Ramos (cell line): Measurements from ENCODE around the gene DNAJA4.

ENCODE experiments used
- in situ Hi-C: fragments of 300-500 bp; cut with MboI; formaldehyde crosslinking; loops from one replicate; pipeline ENCODE4 v1.14.3; 2022; ENCODE audit warnings: low sequenced_read_pairs; ENCODE audit not compliant: unreplicated experiment

The DNAJA4 gene

DNA sequence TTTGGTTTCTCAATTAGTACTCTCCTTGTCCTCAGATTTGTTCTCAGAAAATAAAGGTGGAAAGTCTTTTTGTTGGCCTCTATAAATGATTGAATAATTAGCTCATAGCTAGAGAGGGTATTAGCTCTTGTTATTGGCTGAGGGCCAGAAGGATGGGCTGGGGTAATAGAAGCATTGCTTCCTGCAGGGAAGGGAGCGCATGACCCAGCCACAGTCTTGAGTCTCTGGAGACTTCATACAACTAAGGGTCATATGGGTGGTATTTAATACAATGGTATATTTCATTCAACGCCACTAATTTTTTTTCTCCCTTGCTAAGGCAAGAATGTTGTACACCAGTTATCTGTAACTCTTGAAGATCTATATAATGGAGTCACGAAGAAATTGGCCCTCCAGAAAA is 8.4 kb downstream of the DNAJA4 start:
- in situ Hi-C loops: no loop called here

DNA sequence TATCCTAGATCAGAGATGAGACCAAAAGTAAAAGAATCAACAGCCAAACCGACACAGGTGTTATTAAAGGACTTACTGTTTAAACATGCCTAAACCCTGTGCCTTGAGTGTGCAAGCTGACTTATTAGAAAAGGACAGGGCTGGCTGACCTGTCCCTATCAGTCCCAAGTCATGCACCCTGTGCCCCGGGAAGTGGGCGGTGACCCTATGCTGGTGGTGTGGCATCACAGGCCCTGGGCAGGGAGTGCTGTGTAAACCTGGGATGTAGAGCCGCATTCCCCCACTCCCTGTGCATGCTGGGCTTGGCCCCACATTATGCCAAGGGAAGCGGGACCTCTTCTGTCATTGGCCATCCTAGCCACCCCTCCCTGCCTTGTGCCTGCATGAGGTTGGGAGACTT is 10.6 kb downstream of the DNAJA4 start:
- in situ Hi-C loops: no loop called here

DNA sequence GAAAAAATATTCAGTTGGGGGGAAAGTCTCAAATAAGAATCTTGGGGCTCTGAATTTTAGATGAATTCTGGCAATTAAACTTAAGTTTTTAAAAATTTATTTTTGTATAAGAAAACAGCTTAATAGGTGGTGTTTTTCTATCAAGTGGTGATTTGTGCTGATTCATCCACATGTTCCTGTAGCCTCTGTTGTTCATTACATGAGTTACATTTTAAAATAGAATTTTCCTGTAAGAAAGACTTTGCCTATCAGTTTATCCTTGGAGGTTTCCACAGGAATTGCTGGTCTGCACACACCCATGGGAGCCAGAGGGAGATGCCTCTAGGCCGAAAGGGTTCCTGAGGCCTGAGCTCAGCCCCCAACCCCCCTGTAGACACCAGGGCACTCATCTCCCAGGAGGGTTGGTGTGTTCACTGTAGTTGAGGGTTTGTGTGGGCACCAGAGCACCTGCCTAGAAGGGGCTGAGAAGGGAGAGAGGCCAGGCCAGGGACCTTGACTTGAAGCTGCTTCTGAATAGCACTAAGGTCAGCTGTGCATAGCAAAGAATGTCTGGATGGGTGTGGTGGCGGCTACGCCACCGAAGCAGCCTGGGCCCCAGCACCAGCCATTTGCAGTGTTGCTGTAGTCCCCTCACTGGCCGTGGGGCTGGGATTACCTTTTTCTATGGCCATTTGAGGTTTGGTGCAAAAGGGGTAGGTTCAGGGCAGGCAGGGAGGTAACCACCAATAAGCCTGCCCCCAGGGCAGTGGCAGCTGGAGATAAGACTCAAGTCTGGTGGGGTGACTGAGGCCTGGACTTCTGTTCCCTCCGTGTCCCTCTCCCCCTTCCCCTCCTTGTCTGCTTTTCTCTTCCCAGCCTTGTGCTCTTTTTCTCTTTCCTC is 11.9 kb downstream of the DNAJA4 start:
- in situ Hi-C loops: no loop called here

DNA sequence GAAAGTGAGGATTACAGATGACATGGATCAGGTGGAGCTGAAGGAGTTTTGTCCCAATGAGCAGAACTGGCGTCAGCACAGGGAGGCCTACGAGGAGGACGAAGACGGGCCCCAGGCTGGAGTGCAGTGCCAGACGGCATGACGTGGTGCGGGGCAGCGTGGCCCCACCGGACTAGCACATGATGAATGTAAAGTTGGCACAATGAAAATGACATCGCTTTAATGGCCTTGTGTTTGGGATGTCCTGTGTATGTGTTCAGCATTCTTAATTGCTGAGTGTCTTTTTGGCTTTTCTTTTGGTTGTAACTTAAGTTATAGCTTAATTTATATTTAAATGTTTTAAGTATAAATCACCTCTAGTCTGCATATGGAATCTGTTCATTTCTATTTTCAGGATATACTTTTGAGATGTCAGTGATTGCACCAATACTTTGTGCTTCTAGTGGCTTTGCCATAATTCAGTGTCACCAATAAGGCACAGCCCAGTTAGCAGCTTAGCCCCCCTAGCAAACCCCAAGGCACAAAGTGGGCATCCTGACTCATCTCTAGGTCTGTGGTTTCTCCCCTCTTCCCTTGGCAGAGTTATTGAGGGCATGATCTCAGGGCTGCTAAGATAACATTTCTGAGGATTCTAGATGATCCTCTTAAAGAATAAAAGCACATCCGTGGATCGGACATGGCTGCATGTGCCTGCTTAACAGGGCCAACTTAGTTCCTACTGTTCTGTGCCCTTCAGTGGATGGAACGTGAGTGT is 16.1 kb downstream of the DNAJA4 start:
- in situ Hi-C loops: no loop called here

DNA sequence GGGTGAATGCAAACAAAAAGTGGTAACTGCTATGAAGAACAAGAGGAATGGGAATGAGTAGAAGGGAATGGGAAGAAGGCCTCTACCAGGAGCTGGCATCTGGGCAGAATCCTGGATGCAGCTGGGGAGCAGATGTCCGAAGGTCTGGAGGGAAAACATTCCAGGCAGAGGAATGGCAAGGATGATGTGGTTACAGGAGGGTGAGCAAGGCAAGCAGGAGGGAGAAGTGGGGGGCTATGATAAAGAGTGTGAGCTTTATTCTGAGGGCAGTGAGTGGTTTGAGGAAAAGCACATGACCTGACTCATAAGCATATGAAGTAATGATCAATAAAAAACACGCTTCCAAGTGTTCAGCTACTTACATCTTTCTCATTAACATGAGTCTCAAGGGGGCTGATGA is 18.0 kb downstream of the DNAJA4 start:
- in situ Hi-C loops: no loop called here

DNA sequence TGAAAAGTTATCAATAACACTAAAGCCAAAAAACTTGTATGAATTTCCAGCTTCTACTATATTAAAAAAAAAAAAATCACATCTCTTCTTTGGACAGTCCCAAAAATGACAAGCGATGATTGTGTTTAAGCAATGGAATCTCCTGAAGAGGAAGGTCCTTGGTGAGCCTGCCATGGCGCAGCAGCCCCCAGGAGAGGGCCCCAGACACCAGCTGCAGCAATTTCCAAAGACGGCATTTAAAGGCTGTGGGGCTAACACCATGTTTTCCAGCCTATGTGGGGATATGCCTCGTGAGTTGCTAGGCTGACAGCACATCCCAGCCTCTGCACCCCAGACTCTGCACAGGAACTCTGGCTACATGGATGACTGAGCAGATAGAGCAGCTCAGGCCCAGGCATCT is 20.4 kb downstream of the DNAJA4 start:
- in situ Hi-C loops: no loop called here

DNA sequence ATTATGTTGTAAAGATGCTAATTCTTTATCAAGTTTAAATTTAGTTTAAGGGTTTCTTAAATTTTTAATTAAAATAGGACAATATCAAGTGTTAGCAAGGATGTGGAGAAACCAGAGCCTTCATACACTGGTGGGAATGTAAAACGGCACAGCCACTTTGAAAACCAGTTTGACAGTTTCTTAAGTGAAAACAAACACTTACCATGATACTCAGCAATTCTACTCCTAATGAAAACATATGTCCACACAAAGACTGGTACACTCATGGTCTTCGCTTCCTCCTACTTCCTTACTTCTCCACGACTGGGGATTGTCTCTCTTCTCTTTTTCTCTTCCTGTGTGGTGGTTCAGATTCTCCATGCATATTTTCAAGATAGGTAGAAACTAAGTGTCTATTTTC is 25.9 kb downstream of the DNAJA4 start:
- in situ Hi-C loops: no loop called here

DNA sequence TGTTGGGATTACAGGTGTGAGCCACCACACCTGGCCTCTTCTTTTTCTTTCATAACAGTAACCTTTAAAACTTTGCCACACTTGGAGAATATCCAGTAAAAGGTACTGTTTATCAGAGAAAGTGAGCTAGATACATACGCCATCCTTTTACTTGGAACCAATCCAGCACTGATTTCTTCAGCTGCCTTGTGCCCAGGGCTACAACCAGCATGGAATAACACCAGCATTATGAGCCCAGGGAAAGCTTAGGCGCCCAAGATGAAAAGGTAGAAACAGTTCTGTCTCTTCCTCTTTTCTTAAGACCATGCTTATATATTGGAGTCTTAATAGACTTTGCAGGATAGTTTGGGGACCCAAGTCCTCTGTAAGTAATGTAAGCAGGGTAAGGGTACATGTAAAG is 26.7 kb downstream of the DNAJA4 start:
- in situ Hi-C loops: no loop called here

DNA sequence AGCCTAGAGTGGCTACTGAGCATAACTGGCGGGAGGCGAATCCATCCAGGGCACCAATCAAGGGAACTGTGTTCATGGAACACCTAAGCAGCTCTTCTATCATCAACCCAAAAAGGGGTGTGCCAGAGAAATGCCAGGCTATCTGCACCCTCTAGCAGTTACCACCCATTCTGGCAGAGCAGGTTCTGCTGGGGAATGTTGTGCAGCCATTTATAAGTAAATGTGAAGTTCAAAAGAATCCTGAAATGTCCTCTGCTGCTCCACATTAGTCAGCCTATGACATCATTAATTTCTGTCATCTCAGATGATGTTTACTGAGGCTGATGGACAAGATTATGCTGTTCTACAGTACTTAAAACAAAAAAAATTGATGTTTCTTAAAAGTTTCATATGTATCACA is 27.3 kb downstream of the DNAJA4 start:
- in situ Hi-C loops: no loop called here

DNA sequence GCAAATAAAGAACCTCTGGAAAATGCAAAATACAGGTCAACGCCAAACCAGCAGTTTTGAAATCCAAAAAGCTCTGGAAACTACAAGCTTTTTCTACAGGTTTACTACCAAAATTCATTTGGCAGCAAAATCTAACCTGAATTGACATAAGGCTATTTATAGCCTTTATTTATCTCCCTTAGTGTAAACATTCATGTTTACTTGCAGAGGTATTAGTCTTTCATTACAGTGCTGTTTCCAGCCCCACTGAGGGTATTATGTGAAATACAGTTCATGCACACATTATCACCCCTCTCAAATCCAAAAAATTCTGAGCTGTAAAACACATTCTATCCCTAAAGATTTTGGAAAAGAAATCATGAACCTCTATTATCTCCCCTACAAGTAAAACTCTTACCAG is 27.9 kb downstream of the DNAJA4 start:
- in situ Hi-C loops: no loop called here

DNA sequence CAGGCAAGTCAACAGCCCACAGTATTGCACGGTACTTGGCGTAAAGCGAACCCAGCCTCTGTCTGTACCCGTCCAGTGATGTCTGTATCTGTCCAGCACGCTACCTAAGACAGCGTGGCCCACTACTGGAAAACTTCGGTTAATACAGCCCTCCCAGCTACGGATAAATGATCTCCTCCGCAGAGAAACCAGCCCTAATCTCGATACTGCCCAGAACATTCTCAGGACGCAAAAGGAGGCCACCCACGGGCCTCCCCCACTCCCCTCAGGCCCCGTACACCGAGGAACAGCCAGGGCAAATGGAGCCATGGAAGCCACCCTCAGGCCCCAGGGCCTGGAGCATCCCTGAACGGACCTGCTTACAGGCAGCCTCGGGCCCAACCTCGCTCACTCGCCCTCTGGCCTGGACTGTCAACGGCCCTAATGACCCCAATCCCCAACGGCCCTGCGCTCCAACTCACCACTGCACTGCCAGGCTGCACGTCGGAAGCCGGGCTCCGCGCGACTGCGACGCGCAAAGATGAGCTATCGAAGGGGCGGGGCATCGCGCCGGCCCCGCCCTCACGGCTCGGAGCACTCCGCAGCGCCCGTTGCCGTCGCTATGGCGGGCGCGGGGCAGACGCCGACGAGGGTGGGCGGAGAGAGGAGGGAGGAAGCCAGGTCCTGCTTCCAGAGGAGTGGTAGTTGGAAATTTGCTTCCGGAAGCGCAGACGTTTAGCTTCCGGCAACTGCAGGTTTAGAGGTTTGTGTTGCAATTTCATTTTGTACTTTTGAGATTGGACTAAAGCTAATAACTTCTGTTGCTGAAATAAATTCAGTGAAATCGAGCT is 35.0 kb downstream of the DNAJA4 start, which contains the start of gene SKIC8:
Gene SKIC8 (minus strand): TSS at position 509 of the 830 bp plus-strand sequence. CDS start 3,923 bp downstream, outside the sequence.
- in situ Hi-C loops: no loop called here

DNA sequence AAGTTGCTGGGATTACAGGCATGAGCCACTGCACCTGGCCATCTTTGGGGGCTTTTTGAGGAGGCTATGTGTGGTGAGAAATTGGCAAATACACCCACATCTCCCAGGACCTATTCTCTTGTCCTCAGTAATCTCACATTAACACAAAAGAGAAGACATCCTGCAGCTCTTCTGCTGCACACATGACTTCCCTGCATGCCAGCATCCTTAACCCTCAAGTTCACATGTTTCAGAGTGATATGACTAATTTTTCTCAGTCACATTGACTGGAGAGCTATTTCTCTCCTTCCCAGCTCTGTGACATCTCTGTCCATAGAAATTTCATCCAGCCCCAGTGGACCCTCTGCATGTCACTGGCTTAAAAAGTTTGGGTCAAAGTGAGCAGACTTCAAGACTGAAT is 37.0 kb downstream of the DNAJA4 start:
- in situ Hi-C loops: no loop called here

DNA sequence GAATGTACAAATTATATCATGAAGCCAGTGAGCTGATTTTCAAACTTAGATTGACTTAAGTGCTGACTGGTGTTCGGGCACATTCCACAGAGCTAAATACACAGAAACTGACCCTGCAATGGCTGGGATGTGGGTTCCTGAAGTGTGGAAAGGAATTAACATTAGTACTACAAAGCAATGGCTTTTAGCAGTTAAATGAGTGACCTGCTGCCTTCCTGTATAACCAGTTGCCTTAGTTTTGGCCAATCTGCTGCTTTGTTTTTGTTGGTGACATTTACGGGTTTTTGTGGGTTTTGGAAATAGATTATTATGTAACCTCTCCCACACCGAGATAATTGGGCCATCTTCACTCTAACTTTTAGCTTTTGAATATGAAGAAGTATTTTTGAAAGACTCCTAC is 37.5 kb downstream of the DNAJA4 start:
- in situ Hi-C loops: no loop called here

DNA sequence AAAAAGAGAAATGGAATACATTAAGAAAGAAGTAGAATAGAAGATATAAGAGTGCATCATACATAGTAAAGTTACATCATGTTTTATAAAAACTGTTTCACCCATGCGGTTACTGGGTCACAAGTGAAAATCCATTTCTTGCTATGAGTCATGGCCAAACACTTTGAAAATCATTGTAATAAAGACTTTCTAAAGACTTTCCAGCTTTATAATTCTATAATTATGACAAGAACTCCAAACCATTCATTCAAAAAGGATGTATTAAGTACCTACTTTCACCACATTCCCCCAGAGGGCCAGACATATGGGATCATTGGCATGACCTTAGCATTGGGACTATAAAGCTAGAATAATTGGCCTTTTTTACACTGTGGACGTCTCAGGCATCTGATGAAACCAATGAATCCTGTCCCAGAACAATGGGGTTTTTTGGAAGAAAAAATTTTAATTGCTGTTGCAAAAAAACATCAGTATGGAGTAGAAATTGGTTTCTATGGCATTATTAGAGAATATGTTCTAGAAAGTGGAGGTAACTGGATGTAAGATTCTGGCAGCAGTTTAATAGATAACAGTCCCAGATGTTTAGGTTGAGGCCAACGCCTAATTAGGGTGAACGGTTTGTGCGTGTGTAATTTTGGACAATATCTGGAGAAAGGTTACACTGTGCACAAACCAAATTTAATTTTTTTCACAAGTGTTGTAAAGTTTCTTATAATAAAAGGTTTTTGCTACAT is 38.4 kb downstream of the DNAJA4 start:
- in situ Hi-C loops: no loop called here

DNA sequence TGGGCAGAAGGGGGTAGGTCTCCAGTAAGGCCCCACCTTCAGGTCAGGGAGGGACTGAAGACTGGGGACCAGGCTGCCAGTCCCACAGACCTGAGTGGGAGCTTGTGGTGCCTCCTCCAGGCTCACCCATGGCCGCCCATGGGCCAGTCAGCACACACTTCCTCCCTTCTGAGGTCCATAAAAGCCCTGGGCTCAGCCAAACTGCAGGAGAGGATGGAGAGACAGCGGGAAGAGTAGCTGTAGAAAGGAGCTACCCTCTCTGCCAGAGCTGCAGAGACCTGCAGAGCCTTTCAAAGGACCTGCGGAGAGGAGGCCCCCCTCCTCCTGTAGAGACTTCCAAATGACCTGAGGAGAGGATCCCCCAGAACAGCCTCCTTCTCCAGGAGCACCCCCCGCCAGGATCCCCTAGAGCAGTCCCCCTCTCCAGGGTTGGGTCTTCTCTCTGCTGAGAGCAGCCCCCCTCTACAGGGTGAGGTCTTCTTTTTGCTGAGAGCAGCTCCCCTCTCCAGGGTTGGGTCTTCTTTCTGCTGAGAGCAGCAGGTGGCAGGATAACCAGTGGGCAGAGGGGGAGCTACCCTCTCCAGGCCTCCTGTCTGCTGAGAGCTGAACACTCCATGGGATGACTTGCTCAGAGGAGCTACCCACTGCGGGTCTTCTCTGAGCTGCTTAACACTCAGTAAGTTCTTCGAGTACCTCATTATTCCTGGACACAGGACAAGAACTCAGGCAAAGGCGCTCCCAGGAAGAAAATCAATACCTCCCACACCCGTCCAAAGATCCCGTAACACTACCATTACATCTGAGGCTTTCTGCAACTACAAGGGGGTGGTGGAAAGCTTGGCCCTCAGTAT is 40.1 kb downstream of the DNAJA4 start:
- in situ Hi-C loops: no loop called here

DNA sequence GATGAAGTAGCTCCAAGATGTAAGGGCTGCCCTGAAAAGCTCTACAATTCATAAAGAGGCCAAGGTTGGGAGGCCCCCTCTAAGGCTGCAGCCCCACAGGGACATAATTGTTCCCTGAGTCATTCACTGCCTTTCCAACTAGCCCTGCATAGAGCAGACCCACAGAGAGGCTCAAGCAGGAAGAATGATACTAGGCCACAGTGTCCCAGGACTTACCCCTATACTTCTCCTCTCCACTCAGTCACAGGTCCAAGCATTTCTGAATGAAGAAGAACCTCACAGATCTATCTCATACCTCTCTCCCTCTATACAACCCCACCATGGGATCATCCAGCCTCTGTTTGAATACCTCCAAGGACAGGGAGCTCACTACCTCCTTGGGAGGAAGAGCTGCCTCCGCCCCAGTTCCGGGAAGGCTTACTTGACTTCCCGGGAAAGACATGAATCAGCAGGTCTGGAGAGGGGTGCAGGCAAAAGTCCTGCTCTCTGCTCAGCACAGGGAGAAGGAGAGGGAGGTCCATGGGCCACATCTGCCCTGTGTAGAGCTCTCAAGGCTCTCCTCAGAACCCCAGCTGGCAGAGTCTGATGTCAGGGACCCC is 41.9 kb downstream of the DNAJA4 start:
- in situ Hi-C loops: no loop called here

DNA sequence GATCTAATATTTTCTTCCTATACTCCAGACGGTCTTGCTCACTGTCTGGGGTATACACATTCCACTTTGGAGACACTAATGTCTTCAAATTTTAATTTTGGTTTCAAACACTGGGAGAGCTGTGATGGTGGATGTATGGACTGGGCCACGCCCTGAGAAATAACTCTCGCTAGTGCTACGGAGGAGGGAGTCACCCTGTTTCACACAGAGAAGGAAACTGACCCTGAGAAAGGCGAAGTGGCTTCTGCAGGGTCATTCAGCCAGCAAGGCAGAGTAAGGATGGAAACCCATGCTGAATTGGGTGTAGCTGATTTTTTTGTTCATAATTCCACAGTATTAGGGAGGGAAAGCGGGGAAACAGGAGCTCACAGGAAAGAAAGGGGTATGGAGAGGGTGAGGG is 43.6 kb downstream of the DNAJA4 start:
- in situ Hi-C loops: no loop called here

DNA sequence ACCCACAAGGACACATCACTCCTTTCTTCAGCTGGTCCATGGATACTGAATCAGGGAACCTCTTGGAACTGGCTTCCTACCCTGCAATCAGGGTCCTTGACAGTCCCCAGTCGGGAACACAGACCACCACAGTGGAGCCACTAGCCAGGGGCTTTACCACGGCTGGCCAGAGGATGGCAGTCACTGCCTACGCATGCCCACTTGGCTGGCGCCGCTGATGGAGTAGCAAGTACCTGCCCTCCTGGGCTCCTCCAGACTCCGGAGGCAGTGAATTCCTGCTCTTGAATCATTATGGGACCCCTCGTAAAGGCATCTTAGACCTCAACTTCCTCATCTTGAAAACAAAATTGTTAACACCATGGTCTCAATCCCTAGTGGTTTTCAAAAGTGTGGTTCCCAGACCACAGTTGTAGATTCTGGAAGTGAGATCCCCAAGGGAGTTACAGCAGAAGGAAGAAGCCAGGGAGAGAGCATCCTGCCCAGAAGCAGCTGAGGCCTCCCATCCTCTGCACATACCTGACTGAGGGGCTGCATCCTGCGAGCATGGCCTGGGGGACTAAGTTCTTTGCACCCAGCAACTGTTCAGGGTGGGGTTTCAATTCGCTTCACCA is 44.2 kb downstream of the DNAJA4 start:
- in situ Hi-C loops: no loop called here
